ENCODE measurements around the gene ITGBL1. TPM values are rescaled to one million over a fixed set of nuclear protein-coding genes. Genes with fewer than 3 reads are reported as not detected.

ITGBL1 gene
- total RNA-seq, 4 donors from 2014 or later: 0.61 to 6.7 (median 5.0) TPM

GRCh38 chr13:101433895-101434294 is 18.6 kb upstream of the ITGBL1 start:
- DNase-seq (no peak), ATAC-seq (no peak)
- Histone ChIP-seq H3K4me1 (no peaks in the 10 kb centered on the region), H3K36me3 (no peaks in the 10 kb centered on the region), H3K4me3 (no peak overlapping the region), H3K27ac (no peak overlapping the region), H3K27me3 (no peaks in the 10 kb centered on the region), H3K9me3 (no peaks in the 10 kb centered on the region)
- in situ Hi-C loops (cut with MboI; ENCODE audit: low sequenced_read_pairs in 4 of 4): no loop called here
- intact Hi-C loops (cut with DNase I; ENCODE audit: low total_unique reads): no loop called here
- no peak for TF ChIP-seq POLR2A (IDR thresholded peaks at IDR 0.05)
- no peak for TF ChIP-seq CTCF (IDR thresholded peaks at IDR 0.05 in 4 of 5, conservative IDR thresholded peaks at IDR 0.05 in 1 of 5)

- ATAC-seq (no peak), DNase-seq (no peak)
- TF ChIP-seq POLR2A (IDR thresholded peaks at IDR 0.05) (no peak), CTCF (IDR thresholded peaks at IDR 0.05 in 4 of 5, conservative IDR thresholded peaks at IDR 0.05 in 1 of 5) (no peak)
- Histone ChIP-seq H3K4me1 (no peaks in the 10 kb centered on the region), H3K9me3 (no peaks in the 10 kb centered on the region), H3K4me3 (no peak overlapping the region), H3K27ac (no peak overlapping the region), H3K27me3 (no peaks in the 10 kb centered on the region), H3K36me3 (no peaks in the 10 kb centered on the region)
- intact Hi-C loops (cut with DNase I; ENCODE audit: low total_unique reads): no loop called here
- in situ Hi-C loops (cut with MboI; ENCODE audit: low sequenced_read_pairs in 4 of 4): no loop called here
These were observed 18.0 kb upstream of the ITGBL1 start for GRCh38 chr13:101434486-101434885.

GRCh38 chr13:101447852-101448251 is 4.6 kb upstream of the ITGBL1 start:
- no peaks in the 10 kb centered on the region for H3K4me1 ChIP-seq
- no peak overlapping the region for H3K4me3 ChIP-seq
- TF ChIP-seq POLR2A (IDR thresholded peaks at IDR 0.05) (no peak), CTCF (IDR thresholded peaks at IDR 0.05 in 4 of 5, conservative IDR thresholded peaks at IDR 0.05 in 1 of 5) (no peak)
- H3K27ac ChIP-seq: no peak overlapping the region
- intact Hi-C loops (cut with DNase I; ENCODE audit: low total_unique reads): no loop called here
- H3K36me3 ChIP-seq: no peaks in the 10 kb centered on the region
- ATAC-seq: no peak
- no peaks in the 10 kb centered on the region for H3K27me3 ChIP-seq
- H3K9me3 ChIP-seq: no peaks in the 10 kb centered on the region
- no peak for DNase-seq
- in situ Hi-C loops (cut with MboI; ENCODE audit: low sequenced_read_pairs in 4 of 4): no loop called here

GRCh38 chr13:101449790-101450748 is 2.4 kb upstream of the ITGBL1 start:
- no peak overlapping the region for H3K27ac ChIP-seq
- no peak for DNase-seq
- in situ Hi-C loops (cut with MboI; ENCODE audit: low sequenced_read_pairs in 4 of 4) (no loop called here), intact Hi-C loops (cut with DNase I; ENCODE audit: low total_unique reads) (no loop called here)
- no peaks in the 10 kb centered on the region for H3K4me1 ChIP-seq
- no peak overlapping the region for H3K4me3 ChIP-seq
- peak; percentile 66 to 67 for ATAC-seq
- no peaks in the 10 kb centered on the region for H3K27me3 ChIP-seq
- no peaks in the 10 kb centered on the region for H3K36me3 ChIP-seq
- no peaks in the 10 kb centered on the region for H3K9me3 ChIP-seq
- TF ChIP-seq CTCF (IDR thresholded peaks at IDR 0.05 in 4 of 5, conservative IDR thresholded peaks at IDR 0.05 in 1 of 5) (no peak), POLR2A (IDR thresholded peaks at IDR 0.05) (no peak)
